GM12878 (cell line): ENCODE measurements around the gene TTC31. TPM values are rescaled to one million over a fixed set of nuclear protein-coding genes. Genes with fewer than 3 reads are reported as not detected.
A peak's percentile ranks its signal among the peaks of the same experiment; 100 is the strongest.

Experiments used
- CREB1 ChIP-seq: IDR thresholded peaks from 2 replicates; pipeline ENCODE4 v1.6.1; 2012; ENCODE audit warnings: low read depth, mild to moderate bottlenecking, inconsistent platforms
- CREM ChIP-seq: IDR thresholded peaks from 2 replicates; pipeline ENCODE4 v1.6.1; 2014; ENCODE audit warnings: antibody characterized with exemption, low read depth
- ETV6 ChIP-seq, 2 experiments: fragments of 450-650 bp in 1 of 2; IDR thresholded peaks in 1 of 2; conservative IDR thresholded peaks in 1 of 2; 2 replicates each; pipeline ENCODE4 v1.6.1; 2014; ENCODE audit warnings: antibody characterized with exemption in 1 of 2, borderline replicate concordance in 1 of 2, low read depth in 1 of 2, mild to moderate bottlenecking in 1 of 2, moderate library complexity in 1 of 2
- FOS ChIP-seq: IDR thresholded peaks from 3 replicates; pipeline ENCODE4 v1.6.1; 2011; ENCODE audit warnings: borderline replicate concordance; ENCODE audit not compliant: insufficient read length; ENCODE audit errors: extremely low read depth
- IKZF1 ChIP-seq: fragments of 450-650 bp; conservative IDR thresholded peaks from 2 replicates; pipeline ENCODE4 v1.6.1; 2017; ENCODE audit warnings: antibody characterized with exemption, mild to moderate bottlenecking
- IRF4 ChIP-seq: IDR thresholded peaks from 2 replicates; pipeline ENCODE4 v1.6.1; 2011; ENCODE audit warnings: low read depth, low read length
- MTA2 ChIP-seq: fragments of 450-650 bp; IDR thresholded peaks from 2 replicates; pipeline ENCODE4 v1.6.1; 2016; ENCODE audit warnings: low read depth, mild to moderate bottlenecking, moderate library complexity
- POLR2A ChIP-seq: IDR thresholded peaks from 2 replicates; pipeline ENCODE4 v1.6.1; 2011; ENCODE audit warnings: low read depth, mild to moderate bottlenecking, low read length
- RFX5 ChIP-seq: IDR thresholded peaks from 2 replicates; pipeline ENCODE4 v1.6.1; 2011; ENCODE audit warnings: low read depth, low read length, improper control_type of control experiment
- SP1 ChIP-seq: IDR thresholded peaks from one replicate; pipeline ENCODE4 v1.6.1; 2011; ENCODE audit warnings: low read depth, low read length
- SRF ChIP-seq, 2 experiments: IDR thresholded peaks; 2 replicates each; pipeline ENCODE4 v1.6.1; 2011; ENCODE audit warnings: low read depth in 2 of 2, low read length in 2 of 2, mild to moderate bottlenecking in 1 of 2, moderate library complexity in 1 of 2
- polyA plus RNA-seq, 11 experiments: library from polyadenylated mRNA; depleted of rRNA in 4 of 11; unstranded in 6 of 11; stranded (reverse) in 5 of 11; fragments of >200 nt; fragmentation: Nextera tagmentation in 4 of 11; fragmentation: Illumina TruSeq in 1 of 11; extraction: Ambion mirVana in 4 of 11; extraction: Trizol in 1 of 11; gene quantifications; 1 replicate in 1 of 11; 2 replicates in 10 of 11; pipeline versions ENCODE4 v1.2.1 to v1.2.3, GENCODE V29; 2011 to 2016; ENCODE audit warnings: inconsistent platforms in 2 of 11, missing spikeins in 2 of 11, low read depth in 1 of 11
- total RNA-seq, 4 experiments: library from RNA; depleted of rRNA in 3 of 4; stranded (reverse); fragments of >200 nt in 3 of 4; fragmentation: Illumina TruSeq in 1 of 4; extraction: Trizol in 1 of 4; gene quantifications; 2 replicates each; pipeline versions ENCODE4 v1.2.1 to v1.2.3, GENCODE V29; 2013 to 2021
- TF ChIP-seq, protein P1 (sequence below): fragments of 450-650 bp; IDR thresholded peaks from 2 replicates; pipeline ENCODE4 v1.6.1; 2017; ENCODE audit warnings: borderline replicate concordance
- TF ChIP-seq, protein P2 (sequence below): fragments of 450-650 bp; formaldehyde crosslinking; IDR thresholded peaks from 2 replicates; pipeline ENCODE4 v1.4.0; 2020; ENCODE audit warnings: mild to moderate bottlenecking, moderate library complexity
- TF ChIP-seq, protein P3 (sequence below): fragments of 450-650 bp; IDR thresholded peaks from 2 replicates; pipeline ENCODE4 v1.6.1; 2017; ENCODE audit warnings: low read depth, mild to moderate bottlenecking, moderate library complexity
- TF ChIP-seq, protein P4 (sequence below), 3 experiments: IDR thresholded peaks in 2 of 3; conservative IDR thresholded peaks in 1 of 3; 2 replicates each; pipeline ENCODE4 v1.5.1; 2011; ENCODE audit warnings: low read depth in 3 of 3, low read length in 3 of 3, mild to moderate bottlenecking in 3 of 3, control low read depth in 2 of 3, moderate library complexity in 2 of 3, inconsistent platforms in 1 of 3, mixed read lengths in 1 of 3; ENCODE audit not compliant: control insufficient read depth in 2 of 3, insufficient read depth in 1 of 3; ENCODE audit errors: extremely low read depth in 1 of 3
- TF ChIP-seq, protein P5 (sequence below): fragments of 450-650 bp; IDR thresholded peaks from 2 replicates; pipeline ENCODE4 v1.6.1; 2017; ENCODE audit warnings: mild to moderate bottlenecking, low read depth, inconsistent platforms; ENCODE audit not compliant: poor library complexity, severe bottlenecking

Gene TTC31
- total and polyA plus RNA-seq, 10 of the 15 experiments (the other 5 are each of a cell fraction or from before 2014, with no cell fraction given), result 6.5 to 34.9 (median 25.9) TPM

DNA sequence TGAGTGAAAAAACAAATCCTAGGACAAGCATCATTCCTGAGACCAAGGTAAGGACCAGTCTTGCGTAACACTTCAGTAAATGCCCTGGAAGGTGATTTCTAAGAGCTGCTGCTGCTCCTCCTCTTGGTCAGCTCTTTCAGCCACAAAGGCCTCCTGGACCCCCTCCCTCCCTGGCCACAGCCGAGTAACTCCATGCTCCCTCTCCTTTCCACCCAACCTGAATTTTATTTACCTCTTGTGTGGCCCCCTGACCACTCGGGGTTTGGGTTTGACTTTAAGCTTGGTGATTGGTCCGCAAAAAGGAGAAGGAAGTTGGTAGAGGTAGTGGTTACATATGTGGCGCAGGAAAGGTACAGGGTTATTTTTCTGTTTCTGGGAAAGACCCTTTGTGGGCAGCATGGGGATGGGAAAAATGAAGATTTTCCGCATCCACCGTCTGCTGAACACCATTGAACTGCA lies 56.0 kb downstream of the TTC31 start (continued):
- TF ChIP-seq SRF (IDR thresholded peaks at IDR 0.05; ENCODE audit: low read depth in 2 of 2, low read length in 2 of 2), result 0 out of 4 replicates have a peak, but pooled peaks of 1 of the 2 experiments have one; percentile 26
- TF ChIP-seq IRF4, result 0 out of 2 replicates have a peak, but pooled peaks have one; percentile 26
- TF ChIP-seq IKZF1, result peak; percentile 88
- 0 out of 2 replicates have a peak, but pooled peaks have one; percentile 23 for TF ChIP-seq POLR2A
- TF ChIP-seq RFX5, result no peak
- TF ChIP-seq ETV6 (conservative IDR thresholded peaks at IDR 0.05 in 1 of 2, IDR thresholded peaks at IDR 0.05 in 1 of 2; ENCODE audit: borderline replicate concordance in 1 of 2, low read depth in 1 of 2), result peak in 1 of 2 experiments; percentile 74; a peak in 2 of 4 replicates
- peak; percentile 30; the same call in 1 of the 2 replicates for TF ChIP-seq CREB1
- no peak for TF ChIP-seq SP1
- TF ChIP-seq FOS, result no peak
- TF ChIP-seq, protein P1, sequence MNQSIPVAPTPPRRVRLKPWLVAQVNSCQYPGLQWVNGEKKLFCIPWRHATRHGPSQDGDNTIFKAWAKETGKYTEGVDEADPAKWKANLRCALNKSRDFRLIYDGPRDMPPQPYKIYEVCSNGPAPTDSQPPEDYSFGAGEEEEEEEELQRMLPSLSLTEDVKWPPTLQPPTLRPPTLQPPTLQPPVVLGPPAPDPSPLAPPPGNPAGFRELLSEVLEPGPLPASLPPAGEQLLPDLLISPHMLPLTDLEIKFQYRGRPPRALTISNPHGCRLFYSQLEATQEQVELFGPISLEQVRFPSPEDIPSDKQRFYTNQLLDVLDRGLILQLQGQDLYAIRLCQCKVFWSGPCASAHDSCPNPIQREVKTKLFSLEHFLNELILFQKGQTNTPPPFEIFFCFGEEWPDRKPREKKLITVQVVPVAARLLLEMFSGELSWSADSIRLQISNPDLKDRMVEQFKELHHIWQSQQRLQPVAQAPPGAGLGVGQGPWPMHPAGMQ, result no peak
- TF ChIP-seq, protein P2, sequence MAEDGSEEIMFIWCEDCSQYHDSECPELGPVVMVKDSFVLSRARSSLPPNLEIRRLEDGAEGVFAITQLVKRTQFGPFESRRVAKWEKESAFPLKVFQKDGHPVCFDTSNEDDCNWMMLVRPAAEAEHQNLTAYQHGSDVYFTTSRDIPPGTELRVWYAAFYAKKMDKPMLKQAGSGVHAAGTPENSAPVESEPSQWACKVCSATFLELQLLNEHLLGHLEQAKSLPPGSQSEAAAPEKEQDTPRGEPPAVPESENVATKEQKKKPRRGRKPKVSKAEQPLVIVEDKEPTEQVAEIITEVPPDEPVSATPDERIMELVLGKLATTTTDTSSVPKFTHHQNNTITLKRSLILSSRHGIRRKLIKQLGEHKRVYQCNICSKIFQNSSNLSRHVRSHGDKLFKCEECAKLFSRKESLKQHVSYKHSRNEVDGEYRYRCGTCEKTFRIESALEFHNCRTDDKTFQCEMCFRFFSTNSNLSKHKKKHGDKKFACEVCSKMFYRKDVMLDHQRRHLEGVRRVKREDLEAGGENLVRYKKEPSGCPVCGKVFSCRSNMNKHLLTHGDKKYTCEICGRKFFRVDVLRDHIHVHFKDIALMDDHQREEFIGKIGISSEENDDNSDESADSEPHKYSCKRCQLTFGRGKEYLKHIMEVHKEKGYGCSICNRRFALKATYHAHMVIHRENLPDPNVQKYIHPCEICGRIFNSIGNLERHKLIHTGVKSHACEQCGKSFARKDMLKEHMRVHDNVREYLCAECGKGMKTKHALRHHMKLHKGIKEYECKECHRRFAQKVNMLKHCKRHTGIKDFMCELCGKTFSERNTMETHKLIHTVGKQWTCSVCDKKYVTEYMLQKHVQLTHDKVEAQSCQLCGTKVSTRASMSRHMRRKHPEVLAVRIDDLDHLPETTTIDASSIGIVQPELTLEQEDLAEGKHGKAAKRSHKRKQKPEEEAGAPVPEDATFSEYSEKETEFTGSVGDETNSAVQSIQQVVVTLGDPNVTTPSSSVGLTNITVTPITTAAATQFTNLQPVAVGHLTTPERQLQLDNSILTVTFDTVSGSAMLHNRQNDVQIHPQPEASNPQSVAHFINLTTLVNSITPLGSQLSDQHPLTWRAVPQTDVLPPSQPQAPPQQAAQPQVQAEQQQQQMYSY, result no peak
- TF ChIP-seq CREM, result peak; percentile 64; the same call in 1 of the 2 replicates
- TF ChIP-seq, protein P3, sequence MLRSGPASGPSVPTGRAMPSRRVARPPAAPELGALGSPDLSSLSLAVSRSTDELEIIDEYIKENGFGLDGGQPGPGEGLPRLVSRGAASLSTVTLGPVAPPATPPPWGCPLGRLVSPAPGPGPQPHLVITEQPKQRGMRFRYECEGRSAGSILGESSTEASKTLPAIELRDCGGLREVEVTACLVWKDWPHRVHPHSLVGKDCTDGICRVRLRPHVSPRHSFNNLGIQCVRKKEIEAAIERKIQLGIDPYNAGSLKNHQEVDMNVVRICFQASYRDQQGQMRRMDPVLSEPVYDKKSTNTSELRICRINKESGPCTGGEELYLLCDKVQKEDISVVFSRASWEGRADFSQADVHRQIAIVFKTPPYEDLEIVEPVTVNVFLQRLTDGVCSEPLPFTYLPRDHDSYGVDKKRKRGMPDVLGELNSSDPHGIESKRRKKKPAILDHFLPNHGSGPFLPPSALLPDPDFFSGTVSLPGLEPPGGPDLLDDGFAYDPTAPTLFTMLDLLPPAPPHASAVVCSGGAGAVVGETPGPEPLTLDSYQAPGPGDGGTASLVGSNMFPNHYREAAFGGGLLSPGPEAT, result peak; percentile 70; the same call in 1 of the 2 replicates
- TF ChIP-seq, protein P4, sequence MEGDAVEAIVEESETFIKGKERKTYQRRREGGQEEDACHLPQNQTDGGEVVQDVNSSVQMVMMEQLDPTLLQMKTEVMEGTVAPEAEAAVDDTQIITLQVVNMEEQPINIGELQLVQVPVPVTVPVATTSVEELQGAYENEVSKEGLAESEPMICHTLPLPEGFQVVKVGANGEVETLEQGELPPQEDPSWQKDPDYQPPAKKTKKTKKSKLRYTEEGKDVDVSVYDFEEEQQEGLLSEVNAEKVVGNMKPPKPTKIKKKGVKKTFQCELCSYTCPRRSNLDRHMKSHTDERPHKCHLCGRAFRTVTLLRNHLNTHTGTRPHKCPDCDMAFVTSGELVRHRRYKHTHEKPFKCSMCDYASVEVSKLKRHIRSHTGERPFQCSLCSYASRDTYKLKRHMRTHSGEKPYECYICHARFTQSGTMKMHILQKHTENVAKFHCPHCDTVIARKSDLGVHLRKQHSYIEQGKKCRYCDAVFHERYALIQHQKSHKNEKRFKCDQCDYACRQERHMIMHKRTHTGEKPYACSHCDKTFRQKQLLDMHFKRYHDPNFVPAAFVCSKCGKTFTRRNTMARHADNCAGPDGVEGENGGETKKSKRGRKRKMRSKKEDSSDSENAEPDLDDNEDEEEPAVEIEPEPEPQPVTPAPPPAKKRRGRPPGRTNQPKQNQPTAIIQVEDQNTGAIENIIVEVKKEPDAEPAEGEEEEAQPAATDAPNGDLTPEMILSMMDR (IDR thresholded peaks at IDR 0.05 in 2 of 3, conservative IDR thresholded peaks at IDR 0.05 in 1 of 3; ENCODE audit: control insufficient read depth in 2 of 3, extremely low read depth in 1 of 3, insufficient read depth in 1 of 3, low read depth in 3 of 3, low read length in 3 of 3), result no peak
- TF ChIP-seq MTA2, result peak; percentile 35; the same call in 1 of the 2 replicates
- TF ChIP-seq, protein P5, sequence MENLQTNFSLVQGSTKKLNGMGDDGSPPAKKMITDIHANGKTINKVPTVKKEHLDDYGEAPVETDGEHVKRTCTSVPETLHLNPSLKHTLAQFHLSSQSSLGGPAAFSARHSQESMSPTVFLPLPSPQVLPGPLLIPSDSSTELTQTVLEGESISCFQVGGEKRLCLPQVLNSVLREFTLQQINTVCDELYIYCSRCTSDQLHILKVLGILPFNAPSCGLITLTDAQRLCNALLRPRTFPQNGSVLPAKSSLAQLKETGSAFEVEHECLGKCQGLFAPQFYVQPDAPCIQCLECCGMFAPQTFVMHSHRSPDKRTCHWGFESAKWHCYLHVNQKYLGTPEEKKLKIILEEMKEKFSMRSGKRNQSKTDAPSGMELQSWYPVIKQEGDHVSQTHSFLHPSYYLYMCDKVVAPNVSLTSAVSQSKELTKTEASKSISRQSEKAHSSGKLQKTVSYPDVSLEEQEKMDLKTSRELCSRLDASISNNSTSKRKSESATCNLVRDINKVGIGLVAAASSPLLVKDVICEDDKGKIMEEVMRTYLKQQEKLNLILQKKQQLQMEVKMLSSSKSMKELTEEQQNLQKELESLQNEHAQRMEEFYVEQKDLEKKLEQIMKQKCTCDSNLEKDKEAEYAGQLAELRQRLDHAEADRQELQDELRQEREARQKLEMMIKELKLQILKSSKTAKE, result peak; percentile 20
